ENCODE measurements around the gene STX17.

DNA sequence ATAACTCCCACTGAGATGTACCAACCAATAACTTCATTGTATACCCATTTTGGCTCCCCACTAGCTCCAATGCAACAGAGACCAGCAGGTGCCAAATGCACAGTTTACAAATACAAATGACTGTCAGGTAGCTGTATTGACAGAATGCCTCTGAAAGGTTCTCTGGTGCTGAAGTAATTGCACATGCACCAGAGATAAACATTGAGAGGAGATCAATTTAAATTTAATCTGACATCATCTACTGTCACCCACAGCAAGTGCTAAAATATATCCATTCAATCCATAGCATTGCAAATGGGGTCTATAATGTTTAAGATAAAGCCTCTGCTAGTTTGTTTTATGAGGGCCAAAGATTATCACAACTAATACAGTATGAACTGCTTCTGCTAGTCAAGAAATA is 80.2 kb downstream of the STX17 start:
- TF ChIP-seq ISL1 (CRISPR knock-in tag; IDR thresholded peaks at IDR 0.05), result no peak
- TF ChIP-seq BACH2 (CRISPR knock-in tag; IDR thresholded peaks at IDR 0.05; ENCODE audit: borderline replicate concordance), result no peak
- no peak for TF ChIP-seq PATZ1 (CRISPR knock-in tag; IDR thresholded peaks at IDR 0.05; ENCODE audit: borderline replicate concordance)
- TF ChIP-seq ESRRG (CRISPR knock-in tag; IDR thresholded peaks at IDR 0.05), result no peak
- no peak for TF ChIP-seq ZNF8 (CRISPR knock-in tag; IDR thresholded peaks at IDR 0.05)
- TF ChIP-seq POU6F1 (CRISPR knock-in tag; IDR thresholded peaks at IDR 0.05; ENCODE audit: borderline replicate concordance, low read depth), result no peak
- TF ChIP-seq RARB (CRISPR knock-in tag; IDR thresholded peaks at IDR 0.05), result no peak
- no peak for TF ChIP-seq ARNTL (CRISPR knock-in tag; IDR thresholded peaks at IDR 0.05; ENCODE audit: borderline replicate concordance, low read depth)
- no peak for TF ChIP-seq ZFP30 (CRISPR knock-in tag; IDR thresholded peaks at IDR 0.05)
- TF ChIP-seq CSDC2 (CRISPR knock-in tag; IDR thresholded peaks at IDR 0.05), result no peak
- no peak for TF ChIP-seq TSHZ2 (CRISPR knock-in tag; IDR thresholded peaks at IDR 0.05)
- TF ChIP-seq ZNF70 (CRISPR knock-in tag; IDR thresholded peaks at IDR 0.05), result no peak
- no peak for TF ChIP-seq TCF4 (CRISPR knock-in tag; IDR thresholded peaks at IDR 0.05; ENCODE audit: borderline replicate concordance)
- TF ChIP-seq, protein P1, sequence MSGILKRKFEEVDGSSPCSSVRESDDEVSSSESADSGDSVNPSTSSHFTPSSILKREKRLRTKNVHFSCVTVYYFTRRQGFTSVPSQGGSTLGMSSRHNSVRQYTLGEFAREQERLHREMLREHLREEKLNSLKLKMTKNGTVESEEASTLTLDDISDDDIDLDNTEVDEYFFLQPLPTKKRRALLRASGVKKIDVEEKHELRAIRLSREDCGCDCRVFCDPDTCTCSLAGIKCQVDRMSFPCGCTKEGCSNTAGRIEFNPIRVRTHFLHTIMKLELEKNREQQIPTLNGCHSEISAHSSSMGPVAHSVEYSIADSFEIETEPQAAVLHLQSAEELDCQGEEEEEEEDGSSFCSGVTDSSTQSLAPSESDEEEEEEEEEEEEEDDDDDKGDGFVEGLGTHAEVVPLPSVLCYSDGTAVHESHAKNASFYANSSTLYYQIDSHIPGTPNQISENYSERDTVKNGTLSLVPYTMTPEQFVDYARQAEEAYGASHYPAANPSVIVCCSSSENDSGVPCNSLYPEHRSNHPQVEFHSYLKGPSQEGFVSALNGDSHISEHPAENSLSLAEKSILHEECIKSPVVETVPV (CRISPR knock-in tag; IDR thresholded peaks at IDR 0.05), result no peak

Measured in SK-N-SH treated with all-trans-retinoic acid at 6 μM for 48 hours (cell line).